WTC11 (cell line): ENCODE measurements around the gene DHPS. TPM values are rescaled to one million over a fixed set of nuclear protein-coding genes. Genes with fewer than 3 reads are reported as not detected.

ENCODE experiments used
- ATAC-seq: fragments of 200-7000 bp; cut with Tn5 transposase; 2 replicates; pipeline ENCODE4 v1.10.0; 2021; ENCODE audit warnings: mild to moderate bottlenecking, moderate library complexity
- CTCF ChIA-PET: fragments of 300-600 bp; sonication (Branson Sonifier 250); formaldehyde crosslinking; loops from one replicate; lab custom pipeline; 2021; ENCODE audit warnings: antibody characterized with exemption; lab: Charles Lee
- POLR2A ChIA-PET: fragments of 350-600 bp; sonication (Branson Sonifier 250); formaldehyde crosslinking; loops from one replicate; lab custom pipeline; 2021; ENCODE audit warnings: antibody characterized with exemption; lab: Charles Lee
- DNase-seq: peaks from one replicate; pipeline ENCODE4 v3.0.0; 2021; ENCODE audit warnings: low spot score
- H3K27ac Mint-ChIP-seq: 2 replicates; pipeline ENCODE4 v1.8.0; 2021; ENCODE audit warnings: mixed read lengths
- H3K27me3 Mint-ChIP-seq: 2 replicates; pipeline ENCODE4 v1.8.0; 2021; ENCODE audit warnings: low read depth, mild to moderate bottlenecking, moderate library complexity, mixed read lengths
- H3K36me3 Mint-ChIP-seq: 2 replicates; pipeline ENCODE4 v1.8.0; 2021; ENCODE audit warnings: mixed read lengths
- H3K4me1 Mint-ChIP-seq: 2 replicates; pipeline ENCODE4 v1.8.0; 2022; ENCODE audit warnings: mixed read lengths
- H3K4me3 Mint-ChIP-seq: 2 replicates; pipeline ENCODE4 v1.8.0; 2021; ENCODE audit warnings: mild to moderate bottlenecking, moderate library complexity, mixed read lengths
- H3K9me3 Mint-ChIP-seq: 2 replicates; pipeline ENCODE4 v1.8.0; 2021; ENCODE audit warnings: mixed read lengths
- ATF6 ChIP-seq: sonication (generic); formaldehyde crosslinking; IDR thresholded peaks from 2 replicates; pipeline ENCODE4 v1.8.1; 2023; ENCODE audit warnings: mild to moderate bottlenecking, missing genetic modification reagents
- E2F4 ChIP-seq: sonication (generic); formaldehyde crosslinking; IDR thresholded peaks from 2 replicates; pipeline ENCODE4 v1.8.1; 2022; ENCODE audit warnings: low read depth, mild to moderate bottlenecking, moderate library complexity, missing genetic modification reagents, borderline replicate concordance
- E2F5 ChIP-seq: sonication (generic); formaldehyde crosslinking; IDR thresholded peaks from 2 replicates; pipeline ENCODE4 v1.8.1; 2022; ENCODE audit warnings: mild to moderate bottlenecking, moderate library complexity, missing genetic modification reagents
- FOXK1 ChIP-seq: sonication (generic); formaldehyde crosslinking; IDR thresholded peaks from 2 replicates; pipeline ENCODE4 v1.8.0; 2022; ENCODE audit warnings: mild to moderate bottlenecking, moderate library complexity, missing genetic modification reagents
- GABPB1 ChIP-seq: sonication (generic); formaldehyde crosslinking; IDR thresholded peaks from 2 replicates; pipeline ENCODE4 v1.8.1; 2023; ENCODE audit warnings: mild to moderate bottlenecking, missing genetic modification reagents
- GRHL2 ChIP-seq: fragments of 250-450 bp; sonication (Bioruptor Pico); IDR thresholded peaks from 2 replicates; pipeline ENCODE4 v1.8.0; 2022; ENCODE audit warnings: mild to moderate bottlenecking, moderate library complexity; ENCODE audit not compliant: insufficient replicate concordance, severe bottlenecking
- IRF2 ChIP-seq: sonication (generic); formaldehyde crosslinking; IDR thresholded peaks from 2 replicates; pipeline ENCODE4 v1.8.0; 2022; ENCODE audit warnings: low read depth, missing genetic modification reagents, borderline replicate concordance
- NFYB ChIP-seq: sonication (generic); formaldehyde crosslinking; conservative IDR thresholded peaks from 2 replicates; pipeline ENCODE4 v1.8.0; 2022; ENCODE audit warnings: low read depth, missing genetic modification reagents
- NR3C1 ChIP-seq: sonication (generic); formaldehyde crosslinking; conservative IDR thresholded peaks from 2 replicates; pipeline ENCODE4 v1.8.1; 2023; ENCODE audit warnings: low read depth, mild to moderate bottlenecking, missing genetic modification reagents
- RORB ChIP-seq: fragments of 250-450 bp; sonication (Bioruptor Pico); IDR thresholded peaks from 2 replicates; pipeline ENCODE4 v1.9.0; 2021; ENCODE audit warnings: mild to moderate bottlenecking
- SP1 ChIP-seq: sonication (generic); formaldehyde crosslinking; conservative IDR thresholded peaks from 2 replicates; pipeline ENCODE4 v1.8.1; 2022; ENCODE audit warnings: missing genetic modification reagents
- STAT6 ChIP-seq: sonication (generic); formaldehyde crosslinking; conservative IDR thresholded peaks from 2 replicates; pipeline ENCODE4 v1.8.1; 2023; ENCODE audit warnings: mild to moderate bottlenecking, low read depth, missing genetic modification reagents, moderate library complexity
- TEAD4 ChIP-seq: sonication (generic); formaldehyde crosslinking; IDR thresholded peaks from 2 replicates; pipeline ENCODE4 v1.8.0; 2022; ENCODE audit warnings: mild to moderate bottlenecking, missing genetic modification reagents
- ZBTB21 ChIP-seq: sonication (generic); formaldehyde crosslinking; IDR thresholded peaks from 2 replicates; pipeline ENCODE4 v1.8.1; 2023; ENCODE audit warnings: mild to moderate bottlenecking, missing genetic modification reagents, borderline replicate concordance
- ZNF121 ChIP-seq: sonication (generic); formaldehyde crosslinking; IDR thresholded peaks from 2 replicates; pipeline ENCODE4 v1.8.0; 2023; ENCODE audit warnings: missing genetic modification reagents
- ZNF423 ChIP-seq: fragments of 250-450 bp; sonication (Bioruptor Pico); IDR thresholded peaks from 2 replicates; pipeline ENCODE4 v2.1.2; 2022; ENCODE audit warnings: mild to moderate bottlenecking, moderate library complexity
- ZNF425 ChIP-seq: fragments of 250-450 bp; sonication (Bioruptor Pico); conservative IDR thresholded peaks from 2 replicates; pipeline ENCODE4 v1.9.0; 2021; ENCODE audit warnings: mild to moderate bottlenecking
- total RNA-seq: library from RNA; stranded (reverse); gene quantifications from 3 replicates; pipeline ENCODE4 v1.2.3, GENCODE V29; 2021
- TF ChIP-seq, protein P1 (sequence below): sonication (generic); formaldehyde crosslinking; IDR thresholded peaks from 2 replicates; pipeline ENCODE4 v1.8.1; 2023; ENCODE audit warnings: mild to moderate bottlenecking, missing genetic modification reagents
- TF ChIP-seq, protein P2 (sequence below): sonication (generic); formaldehyde crosslinking; IDR thresholded peaks from 2 replicates; pipeline ENCODE4 v1.8.0; 2022; ENCODE audit warnings: mild to moderate bottlenecking, missing genetic modification reagents
- TF ChIP-seq, protein P3 (sequence below): sonication (generic); formaldehyde crosslinking; conservative IDR thresholded peaks from 2 replicates; pipeline ENCODE4 v1.8.1; 2022; ENCODE audit warnings: mild to moderate bottlenecking, missing genetic modification reagents

DHPS gene
- total RNA-seq, 1 experiment from 2014 or later: 115 TPM

GRCh38 chr19:12720296-12720695, 38.6 kb upstream of the DHPS start:
- DNase-seq (no peak), ATAC-seq (no peak)
- Mint-ChIP-seq H3K9me3 (no peaks in the 10 kb centered on the region), H3K27me3 (no peaks in the 10 kb centered on the region), H3K4me1 (peaks cover 16% of the 10 kb centered on the region), H3K27ac (peak overlapping the region; percentile 48), H3K36me3 (peaks cover 25% of the 10 kb centered on the region), H3K4me3 (peak overlapping the region; percentile 79)
- TF ChIP-seq, protein P1, sequence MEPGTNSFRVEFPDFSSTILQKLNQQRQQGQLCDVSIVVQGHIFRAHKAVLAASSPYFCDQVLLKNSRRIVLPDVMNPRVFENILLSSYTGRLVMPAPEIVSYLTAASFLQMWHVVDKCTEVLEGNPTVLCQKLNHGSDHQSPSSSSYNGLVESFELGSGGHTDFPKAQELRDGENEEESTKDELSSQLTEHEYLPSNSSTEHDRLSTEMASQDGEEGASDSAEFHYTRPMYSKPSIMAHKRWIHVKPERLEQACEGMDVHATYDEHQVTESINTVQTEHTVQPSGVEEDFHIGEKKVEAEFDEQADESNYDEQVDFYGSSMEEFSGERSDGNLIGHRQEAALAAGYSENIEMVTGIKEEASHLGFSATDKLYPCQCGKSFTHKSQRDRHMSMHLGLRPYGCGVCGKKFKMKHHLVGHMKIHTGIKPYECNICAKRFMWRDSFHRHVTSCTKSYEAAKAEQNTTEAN (CRISPR knock-in tag): no peak
- TF ChIP-seq ZNF423 (CRISPR knock-in tag): no peak
- ChIA-PET CTCF (interaction anchor here (3.2 kb wide), 1 partner anchor 165 kb away, joined by 12 read pairs; no protein-coding TSS in a partner anchor), POLR2A (no interaction called here)

DNA sequence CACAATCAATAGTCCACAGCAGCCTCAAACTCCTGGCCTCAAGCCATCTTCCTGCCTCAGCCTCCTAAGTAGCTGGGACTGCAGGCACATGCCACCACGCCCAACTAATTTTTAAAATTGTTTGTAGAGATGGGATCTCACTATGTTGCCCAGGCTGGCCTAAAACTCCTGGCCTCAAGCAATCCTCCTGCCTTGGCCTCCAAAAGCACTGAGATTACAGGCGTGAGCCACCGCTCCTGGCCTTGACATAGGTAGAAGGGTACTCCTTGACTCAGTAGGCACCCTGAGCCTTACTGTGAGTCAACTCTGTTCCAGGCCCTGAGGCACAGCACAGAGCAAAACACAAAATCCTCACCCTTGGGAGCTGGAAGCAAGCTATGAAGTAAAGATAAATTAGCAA, 34.2 kb upstream of the DHPS start:
- DNase-seq (no peak), ATAC-seq (no peak)
- Mint-ChIP-seq H3K4me3 (no peak overlapping the region), H3K36me3 (peaks cover 51% of the 10 kb centered on the region), H3K27me3 (no peaks in the 10 kb centered on the region), H3K9me3 (no peaks in the 10 kb centered on the region), H3K4me1 (peaks cover 6% of the 10 kb centered on the region), H3K27ac (no peak overlapping the region)
- ChIA-PET CTCF (interaction anchor here (0.9 to 3.1 kb wide), 3 partner anchors 42 to 132 kb away, joined by 3 to 17 read pairs (median 6); no protein-coding TSS in a partner anchor), POLR2A (no interaction called here)
- no peak for TF ChIP-seq SP1 (CRISPR knock-in tag)
- peak; percentile 79; the same call in 1 of the 2 replicates for TF ChIP-seq ZNF121 (CRISPR knock-in tag)

GRCh38 chr19:12715102-12715501, 33.4 kb upstream of the DHPS start:
- CTCF ChIA-PET: interaction anchor here (3.1 kb wide), 1 partner anchor 46 kb away, joined by 17 read pairs; no protein-coding TSS in a partner anchor
- no peaks in the 10 kb centered on the region for H3K9me3 Mint-ChIP-seq
- H3K4me3 Mint-ChIP-seq: no peak overlapping the region
- H3K27me3 Mint-ChIP-seq: no peaks in the 10 kb centered on the region
- TF ChIP-seq NR3C1 (no peak), GABPB1 (CRISPR knock-in tag) (no peak), NFYB (CRISPR knock-in tag) (no peak), RORB (CRISPR knock-in tag) (no peak), E2F4 (no peak), STAT6 (no peak), ATF6 (CRISPR knock-in tag) (no peak), ZNF425 (CRISPR knock-in tag) (no peak), GRHL2 (no peak), E2F5 (no peak), TEAD4 (CRISPR knock-in tag) (no peak), ZBTB21 (CRISPR knock-in tag) (no peak), FOXK1 (CRISPR knock-in tag) (no peak), IRF2 (CRISPR knock-in tag) (no peak)
- TF ChIP-seq, protein P2, sequence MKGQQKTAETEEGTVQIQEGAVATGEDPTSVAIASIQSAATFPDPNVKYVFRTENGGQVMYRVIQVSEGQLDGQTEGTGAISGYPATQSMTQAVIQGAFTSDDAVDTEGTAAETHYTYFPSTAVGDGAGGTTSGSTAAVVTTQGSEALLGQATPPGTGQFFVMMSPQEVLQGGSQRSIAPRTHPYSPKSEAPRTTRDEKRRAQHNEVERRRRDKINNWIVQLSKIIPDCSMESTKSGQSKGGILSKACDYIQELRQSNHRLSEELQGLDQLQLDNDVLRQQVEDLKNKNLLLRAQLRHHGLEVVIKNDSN (CRISPR knock-in tag): no peak
- TF ChIP-seq, protein P3, sequence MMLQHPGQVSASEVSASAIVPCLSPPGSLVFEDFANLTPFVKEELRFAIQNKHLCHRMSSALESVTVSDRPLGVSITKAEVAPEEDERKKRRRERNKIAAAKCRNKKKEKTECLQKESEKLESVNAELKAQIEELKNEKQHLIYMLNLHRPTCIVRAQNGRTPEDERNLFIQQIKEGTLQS (CRISPR knock-in tag): no peak
- POLR2A ChIA-PET: no interaction called here
- H3K27ac Mint-ChIP-seq: no peak overlapping the region
- ATAC-seq: no peak
- no peaks in the 10 kb centered on the region for H3K4me1 Mint-ChIP-seq
- DNase-seq: no peak
- peaks cover 54% of the 10 kb centered on the region for H3K36me3 Mint-ChIP-seq
